HL-60/S4 (cell line): ENCODE measurements around the gene PPP2R5D.

Source experiments
- in situ Hi-C: fragments of 300-500 bp; cut with MboI; formaldehyde crosslinking; loops from 2 replicates; pipeline ENCODE4 v1.14.3; 2022; ENCODE audit warnings: low sequenced_read_pairs

The PPP2R5D gene

GRCh38 chr6:42963179-42963854 lies 21.1 kb upstream of the PPP2R5D start:
- in situ Hi-C loops, result no loop called here

- in situ Hi-C loops, result no loop called here
Observed at GRCh38 chr6:42963855-42964605, 20.3 kb upstream of the PPP2R5D start.

- in situ Hi-C loops, result no loop called here
Observed at GRCh38 chr6:42966571-42966970, 17.8 kb upstream of the PPP2R5D start.

GRCh38 chr6:42967228-42967627 lies 17.1 kb upstream of the PPP2R5D start:
- in situ Hi-C loops, result no loop called here

- in situ Hi-C loops, result no loop called here
Observed at GRCh38 chr6:42968126-42968701, 16.2 kb upstream of the PPP2R5D start.

GRCh38 chr6:42968783-42969182 lies 15.6 kb upstream of the PPP2R5D start:
- in situ Hi-C loops, result no loop called here

GRCh38 chr6:42969431-42969830 lies 14.9 kb upstream of the PPP2R5D start:
- in situ Hi-C loops, result no loop called here

- in situ Hi-C loops, result no loop called here
Observed at GRCh38 chr6:42969934-42970333, 14.4 kb upstream of the PPP2R5D start.

- in situ Hi-C loops, result no loop called here
Observed at GRCh38 chr6:42970871-42971612, 13.3 kb upstream of the PPP2R5D start.

GRCh38 chr6:42971746-42972327 lies 12.5 kb upstream of the PPP2R5D start:
- in situ Hi-C loops, result no loop called here

- in situ Hi-C loops, result no loop called here
Observed at GRCh38 chr6:42973926-42974325, 10.4 kb upstream of the PPP2R5D start.

- in situ Hi-C loops, result no loop called here
Observed at GRCh38 chr6:42974919-42975505, 9.4 kb upstream of the PPP2R5D start.

- in situ Hi-C loops, result no loop called here
Observed at GRCh38 chr6:42978487-42978838, 5.9 kb upstream of the PPP2R5D start.

- in situ Hi-C loops, result no loop called here
Observed at GRCh38 chr6:42978839-42979522, 5.4 kb upstream of the PPP2R5D start, which contains the start of gene PEX6. PEX6 (minus strand) TSS chr6:42979181; CDS start chr6:42979150, 31 bp downstream.

GRCh38 chr6:42979523-42980177 lies 4.7 kb upstream of the PPP2R5D start:
- in situ Hi-C loops, result no loop called here

GRCh38 chr6:42981836-42982235 lies 2.5 kb upstream of the PPP2R5D start:
- in situ Hi-C loops, result no loop called here

GRCh38 chr6:42984924-42985475 lies 630 bp downstream of the PPP2R5D start:
- in situ Hi-C loops, result no loop called here

- in situ Hi-C loops, result no loop called here
Observed at GRCh38 chr6:42987533-42988451, 3.4 kb downstream of the PPP2R5D start.
